Amniotic epithelial cell (primary cell): ENCODE results near the gene SULT6B1.
"Not testable (repeated sequence)": the region's sequence is repeated elsewhere in the genome, so short reads cannot be mapped to it uniquely, and the experiment has no call there.

Source experiments
- DNase-seq: peaks from one replicate; pipeline ENCODE4 v3.0.0-alpha.2; 2010; ENCODE audit warnings: low read depth

The SULT6B1 gene

DNA sequence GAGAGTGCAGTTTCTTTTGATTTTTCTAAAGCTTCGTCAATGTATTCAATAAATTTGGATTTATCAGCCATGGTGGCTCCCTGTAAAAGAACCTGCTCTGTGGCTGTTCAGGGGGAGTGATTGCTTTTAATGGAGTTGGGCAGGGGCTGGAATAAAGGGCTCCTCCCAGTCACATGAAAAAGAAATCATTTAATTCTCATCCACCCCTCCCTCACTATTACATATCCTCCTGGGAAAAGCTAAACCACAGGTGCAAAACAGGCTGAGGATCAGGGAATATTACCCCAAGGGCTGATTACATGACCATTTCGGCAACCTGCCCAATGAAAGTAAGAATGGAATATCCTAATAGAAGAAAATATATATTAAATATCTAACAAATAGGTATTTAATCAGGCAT, at the start of gene SULT6B1:
Gene SULT6B1 (minus strand): TSS at position 101 of the 400 bp plus-strand sequence. CDS start 30 bp downstream, at position 71.
- DNase-seq = no peak

DNA sequence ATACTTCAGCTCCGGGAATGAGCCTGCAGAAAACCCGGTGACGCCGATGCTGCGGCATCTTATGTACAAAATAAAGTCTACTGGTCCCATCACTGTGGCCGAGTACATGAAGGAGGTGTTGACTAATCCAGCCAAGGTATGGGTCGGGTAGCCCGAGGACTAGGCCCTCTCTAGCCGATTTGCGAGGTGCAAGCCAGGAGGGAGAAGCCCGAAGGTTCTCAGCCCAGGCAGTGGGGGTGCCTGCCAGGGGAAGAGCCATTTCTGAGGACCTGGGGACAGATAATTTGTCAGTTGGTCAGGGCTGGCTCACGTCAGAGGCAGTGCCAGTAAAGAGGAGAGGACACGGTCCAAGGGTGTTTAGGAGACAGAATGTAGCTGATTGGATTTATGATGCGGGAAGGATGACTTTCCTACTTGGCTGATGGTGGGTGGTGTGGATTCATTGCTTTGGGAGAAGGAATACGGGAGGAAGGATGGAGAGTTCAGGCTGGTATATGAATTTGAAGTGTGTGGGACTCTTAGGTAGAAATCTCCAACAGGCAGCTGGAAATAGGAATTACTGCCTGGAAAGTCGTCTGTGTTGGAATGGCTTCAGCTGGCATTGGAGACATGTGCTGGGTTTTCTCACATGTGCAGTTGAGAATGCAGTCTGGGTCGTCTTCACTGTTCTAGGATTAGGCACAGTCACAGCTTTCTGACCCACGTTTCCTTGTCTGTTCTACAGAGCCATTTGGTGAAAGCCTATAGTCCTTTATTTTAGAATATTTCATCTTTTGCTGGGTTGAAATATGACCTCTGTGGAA, 43.9 kb upstream of the SULT6B1 start:
- peak; percentile 36 for DNase-seq

GRCh38 chr2:37231241-37232130, 43.0 kb upstream of the SULT6B1 start, which contains the start of the genes CEBPZ and NDUFAF7:
CEBPZ (minus strand) TSS chr2:37231596; CDS start chr2:37231567, 29 bp downstream.
NDUFAF7 (plus strand) TSS chr2:37231658; CDS start chr2:37231706, 48 bp downstream.
- DNase-seq = peak; percentile 95

DNA sequence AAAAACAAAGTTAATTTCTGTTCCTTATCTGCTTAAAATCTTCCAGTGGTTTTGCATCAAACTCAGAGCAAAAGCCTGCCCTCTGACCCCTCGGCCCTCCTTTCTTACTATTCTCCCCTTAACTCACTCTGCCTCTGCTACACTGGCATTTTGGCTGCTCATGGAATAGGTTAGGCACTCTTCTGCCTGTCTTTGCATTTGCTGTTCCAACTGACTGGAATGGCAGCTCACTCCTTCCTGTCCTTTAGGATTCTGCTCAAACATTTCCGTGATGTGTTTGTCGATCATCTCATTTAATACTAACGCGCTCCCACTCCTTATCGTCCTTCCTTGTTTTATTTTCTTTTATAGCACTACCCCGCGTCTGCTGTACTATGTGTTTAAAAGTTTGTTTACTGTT, 42.1 kb upstream of the SULT6B1 start:
- no peak for DNase-seq

DNA sequence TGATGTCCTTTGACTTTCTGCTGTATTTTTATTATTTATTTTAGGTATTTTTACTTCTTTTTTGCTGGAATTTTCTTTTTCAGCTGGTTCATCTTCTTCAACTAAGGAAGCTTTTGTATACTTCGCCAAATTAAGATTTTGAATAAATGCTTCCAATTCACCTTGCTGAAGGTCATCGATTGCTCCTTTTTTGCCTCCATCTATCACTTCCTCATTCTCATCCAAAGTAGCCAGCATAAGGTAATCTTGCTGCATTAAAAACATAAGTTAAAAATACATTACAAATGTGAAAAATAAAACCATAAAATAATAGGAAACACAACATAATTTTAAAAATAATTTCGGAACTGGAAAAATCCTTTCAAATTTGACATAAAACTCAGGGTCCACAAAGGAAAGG, 40.3 kb upstream of the SULT6B1 start:
- no peak for DNase-seq

GRCh38 chr2:37226863-37227262, 38.4 kb upstream of the SULT6B1 start:
- DNase-seq = no peak

- not testable (repeated sequence) for DNase-seq
Measured at GRCh38 chr2:37225129-37225528, 36.7 kb upstream of the SULT6B1 start.

GRCh38 chr2:37224063-37224462, 35.6 kb upstream of the SULT6B1 start:
- DNase-seq = no peak

DNA sequence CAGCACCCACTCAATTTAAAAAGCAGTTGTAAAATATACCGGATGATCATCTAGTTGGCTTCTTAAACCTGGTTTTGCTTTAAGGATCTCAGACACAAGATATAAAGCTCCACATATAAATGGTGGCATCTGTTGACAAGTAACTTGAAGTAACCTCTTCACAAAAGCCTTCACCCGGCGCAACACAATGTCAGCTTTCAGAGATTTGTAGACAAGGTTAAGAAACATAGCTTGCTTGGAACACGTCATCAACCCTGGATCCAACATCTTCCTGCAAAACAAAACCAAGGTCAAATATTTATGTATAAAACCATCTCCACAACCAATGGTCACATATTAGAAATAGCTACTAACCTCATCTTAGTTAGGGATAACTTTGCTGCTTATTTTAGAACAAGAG, 34.7 kb upstream of the SULT6B1 start:
- DNase-seq = no peak

DNA sequence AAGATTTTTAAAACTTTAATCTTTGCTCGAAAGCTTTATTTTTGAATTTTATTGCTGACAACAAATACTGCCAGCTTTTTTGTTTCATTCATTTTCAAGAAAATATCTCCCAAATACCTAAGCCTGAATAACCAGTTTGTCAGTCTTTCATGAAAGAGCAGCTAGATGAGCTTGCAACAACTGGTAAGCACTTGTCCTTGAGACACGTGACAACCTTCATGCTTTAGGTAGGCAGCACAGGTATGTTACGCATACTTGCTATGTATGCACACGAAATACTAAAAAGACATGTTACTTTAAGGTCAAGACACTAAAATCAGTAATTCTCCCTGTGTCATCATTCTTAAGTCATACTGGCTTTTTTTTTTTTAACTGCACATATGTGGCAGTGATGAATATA, 30.6 kb upstream of the SULT6B1 start:
- no peak for DNase-seq

GRCh38 chr2:37215250-37215649, 26.8 kb upstream of the SULT6B1 start:
- no peak for DNase-seq

DNA sequence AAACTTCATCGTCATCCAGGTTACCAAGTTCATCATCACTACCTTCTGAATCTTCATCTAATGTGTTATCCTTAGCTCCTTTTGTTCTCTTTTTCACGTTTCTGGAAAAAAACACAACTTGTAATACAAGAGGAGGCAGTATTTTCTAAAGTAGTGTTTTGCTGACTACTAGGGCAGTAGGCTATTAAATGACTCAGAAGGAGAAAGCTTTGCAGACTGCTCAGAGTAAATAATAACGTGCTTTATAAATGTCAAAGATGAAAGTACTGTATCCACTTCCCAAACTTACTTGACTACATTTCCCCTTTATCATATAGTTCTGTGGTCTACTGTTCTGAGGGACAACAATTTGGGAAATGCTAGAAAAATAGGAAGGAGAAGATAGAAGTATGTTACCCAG, 23.5 kb upstream of the SULT6B1 start:
- DNase-seq = no peak

DNA sequence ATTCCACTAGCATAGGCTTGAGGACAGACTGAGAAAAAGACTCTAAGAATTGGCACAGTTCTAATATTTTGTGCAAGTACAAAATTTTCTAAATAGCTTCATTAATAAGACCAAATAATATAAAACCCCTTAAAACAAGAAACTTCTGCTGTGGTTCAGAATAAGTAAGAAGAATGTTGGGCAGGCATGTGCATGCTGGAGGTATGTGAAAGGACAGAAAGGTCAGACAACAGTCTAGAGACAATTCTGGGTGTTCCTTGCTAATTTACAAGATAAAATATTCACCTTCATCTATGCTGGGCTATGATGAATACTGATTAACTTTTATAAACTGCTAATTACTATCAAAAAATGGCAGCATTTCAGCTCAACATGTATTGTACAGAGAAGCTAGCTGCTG, 22.7 kb upstream of the SULT6B1 start:
- no peak for DNase-seq

DNA sequence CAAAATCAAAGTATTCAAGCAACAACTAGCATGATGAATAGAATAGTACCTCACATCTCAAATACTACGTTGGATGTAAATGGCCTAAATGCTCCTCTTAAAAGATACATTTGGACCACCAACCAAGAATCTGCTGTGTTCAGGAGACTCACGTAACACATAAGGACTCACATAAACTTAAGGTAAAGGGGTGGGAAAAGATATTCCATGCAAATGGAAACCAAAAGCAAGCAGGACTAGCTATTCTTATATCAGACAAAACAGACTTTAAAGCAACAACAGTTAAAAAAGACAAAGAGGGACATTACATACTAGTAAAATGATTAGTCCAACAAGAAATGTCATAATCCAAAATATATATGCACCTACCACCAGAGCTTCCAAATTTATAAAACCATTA, 18.3 kb upstream of the SULT6B1 start:
- DNase-seq = not testable (repeated sequence)

GRCh38 chr2:37205689-37206341, 17.3 kb upstream of the SULT6B1 start:
- no peak for DNase-seq

- not testable (repeated sequence) for DNase-seq
Measured at GRCh38 chr2:37205071-37205661, 16.7 kb upstream of the SULT6B1 start.

DNA sequence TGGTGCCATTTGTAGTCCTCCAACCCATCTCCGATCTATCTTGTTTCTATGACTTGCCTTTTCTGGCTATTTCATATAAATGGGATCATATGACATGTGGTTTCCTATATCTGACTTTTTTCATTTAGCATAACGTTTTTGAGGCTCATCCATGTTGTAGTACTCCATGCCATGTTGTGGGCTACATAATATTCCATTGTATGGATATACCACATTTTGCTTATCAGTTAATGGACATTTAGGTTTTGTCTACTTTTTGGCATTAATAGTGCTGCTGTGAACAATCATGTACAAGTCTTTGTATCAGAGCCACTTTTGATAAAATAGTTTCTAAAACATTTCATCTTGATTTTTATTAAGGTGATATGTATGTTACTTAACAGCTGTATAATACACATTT, 15.2 kb upstream of the SULT6B1 start:
- no peak for DNase-seq

- DNase-seq = peak; percentile 69
Measured at GRCh38 chr2:37201766-37202165, 13.3 kb upstream of the SULT6B1 start.

DNA sequence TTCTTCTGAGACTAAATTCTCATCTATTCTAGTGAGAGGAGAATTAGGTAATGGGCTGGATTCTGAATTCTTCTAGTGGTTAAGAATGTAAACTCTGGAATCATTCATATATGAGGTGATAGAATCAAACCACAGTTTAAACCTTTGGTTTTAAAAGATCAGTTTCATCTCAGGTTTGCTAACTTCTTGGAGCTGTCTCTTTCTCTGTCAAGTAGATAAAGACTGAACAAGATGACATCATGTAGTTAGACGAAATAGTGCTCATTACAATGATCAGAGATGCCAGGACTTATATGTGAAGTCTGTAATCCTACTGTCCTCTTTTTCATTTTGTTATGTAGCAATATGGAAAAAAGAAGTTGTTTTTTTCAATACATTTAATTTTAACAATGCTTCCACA, 12.7 kb upstream of the SULT6B1 start:
- peak; percentile 55 for DNase-seq

DNA sequence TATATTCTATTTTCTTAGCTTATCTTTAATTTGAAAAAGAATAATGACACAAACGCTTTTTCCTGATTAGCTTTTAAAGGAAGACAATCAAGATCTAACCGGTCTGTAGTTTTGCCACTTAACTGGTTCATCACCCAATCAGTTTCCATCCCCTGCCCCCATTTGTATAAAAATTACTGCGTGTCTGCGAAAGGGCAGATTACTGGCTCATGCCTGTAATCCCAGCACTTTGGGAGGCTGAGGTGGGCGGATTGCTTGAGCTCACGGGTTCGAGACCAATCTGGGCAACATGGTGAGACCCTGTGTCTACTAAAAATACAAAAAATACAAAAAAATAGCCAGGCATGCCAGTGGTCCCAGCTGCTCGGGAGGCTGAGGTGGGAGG, 10.2 kb upstream of the SULT6B1 start:
- no peak for DNase-seq

DNA sequence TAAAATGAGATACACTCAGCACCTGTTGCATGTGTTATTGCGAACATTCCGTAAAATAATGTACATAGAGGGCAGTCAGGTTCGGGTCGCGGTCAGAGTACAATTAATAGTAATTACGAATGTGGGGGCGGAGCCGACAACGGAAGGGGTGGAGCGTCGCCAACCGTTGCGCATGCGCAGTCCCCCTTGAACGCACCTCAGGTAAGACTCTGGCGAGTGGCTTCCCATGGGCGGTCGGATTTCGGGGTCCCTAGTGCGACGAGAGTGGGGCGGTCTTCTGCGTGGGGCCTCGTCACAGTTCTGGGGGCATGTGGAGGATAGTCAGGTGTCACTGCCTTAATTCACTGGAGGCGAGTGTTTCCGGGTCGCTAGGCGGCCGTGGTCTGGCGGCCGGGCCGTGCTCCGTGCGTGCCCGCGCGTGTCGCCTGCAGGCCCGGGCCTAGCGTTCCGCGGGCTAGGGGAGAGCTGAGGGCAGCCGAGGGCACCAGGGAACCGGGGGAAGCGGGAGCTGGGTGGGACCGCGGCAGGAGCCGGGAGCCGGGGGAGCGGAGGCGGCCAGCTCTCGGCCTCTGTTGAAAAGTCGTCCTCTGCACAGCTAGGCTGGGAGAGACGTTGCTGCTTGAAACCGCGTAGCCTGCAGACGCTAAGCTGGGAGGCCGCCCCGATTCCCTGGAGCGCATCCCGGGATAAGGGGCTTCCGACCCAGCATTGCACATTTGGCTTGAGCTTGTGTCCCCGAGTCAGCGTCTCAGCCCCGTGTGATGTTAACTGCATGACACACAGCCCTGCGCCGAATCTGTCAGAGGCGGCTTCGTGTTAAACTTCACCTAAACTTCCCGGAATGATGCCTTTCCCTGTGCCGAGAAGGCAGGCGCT, 8.1 kb upstream of the SULT6B1 start, which contains the start of gene CEBPZOS:
Gene CEBPZOS (plus strand): TSS at position 177 of the 876 bp plus-strand sequence. CDS start 3,209 bp downstream, outside the sequence.
- peak; percentile 72 for DNase-seq
